Measurements from ENCODE around the gene ABCB1. TPM values are rescaled to one million over a fixed set of nuclear protein-coding genes. Genes with fewer than 3 reads are reported as not detected.

The ABCB1 gene
- total and polyA plus RNA-seq, 2 experiments from 2014 or later = 0.53 to 0.80 TPM

DNA sequence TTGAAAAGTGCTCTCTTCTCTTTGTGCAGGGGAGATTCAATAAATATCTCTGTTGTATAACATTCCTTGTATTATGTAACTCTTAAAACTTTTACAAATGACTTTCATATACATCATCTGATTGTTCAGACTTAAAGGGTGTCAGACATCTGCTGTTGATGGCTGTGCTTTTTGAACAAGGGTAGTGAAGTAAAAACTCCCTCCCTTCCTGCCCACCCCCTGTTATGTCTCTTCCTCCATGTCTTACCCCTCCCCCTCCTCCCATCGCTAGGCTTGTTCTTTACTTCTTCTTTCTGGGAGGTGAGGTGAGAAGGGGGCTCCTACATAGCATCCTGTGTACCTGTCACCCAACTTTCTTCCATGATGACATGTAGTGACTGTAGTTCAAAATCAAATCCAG, 101.8 kb downstream of the ABCB1 start:
- ATAC-seq = no peak
- H3K4me1 ChIP-seq (ENCODE audit: insufficient read depth) = no peaks in the 10 kb centered on the region
- H3K36me3 ChIP-seq (ENCODE audit: insufficient read depth) = no peaks in the 10 kb centered on the region
- H3K4me3 ChIP-seq = no peak overlapping the region
- H2AFZ ChIP-seq = no peak overlapping the region
- peaks cover 4% of the 10 kb centered on the region; the same call in 2 of the 3 replicates for H3K4me1 Mint-ChIP-seq
- no peak overlapping the region for H3K27ac ChIP-seq (ENCODE audit: low read depth)
- no peaks in the 10 kb centered on the region for H3K27me3 ChIP-seq (ENCODE audit: insufficient read depth)
- H3K4me3 Mint-ChIP-seq = no peak overlapping the region
- no peaks in the 10 kb centered on the region for H3K79me2 ChIP-seq (replicated peaks; ENCODE audit: insufficient read depth)
- no peak overlapping the region for H3K4me2 ChIP-seq
- H3K36me3 Mint-ChIP-seq (ENCODE audit: low read depth) = no peaks in the 10 kb centered on the region
- no peak for DNase-seq (ENCODE audit: low spot score)
- H4K20me1 ChIP-seq (replicated peaks; ENCODE audit: insufficient read depth) = no peaks in the 10 kb centered on the region
- TF ChIP-seq JUNB (IDR thresholded peaks at IDR 0.05; ENCODE audit: unreplicated experiment) = no peak
- TF ChIP-seq, protein P1, sequence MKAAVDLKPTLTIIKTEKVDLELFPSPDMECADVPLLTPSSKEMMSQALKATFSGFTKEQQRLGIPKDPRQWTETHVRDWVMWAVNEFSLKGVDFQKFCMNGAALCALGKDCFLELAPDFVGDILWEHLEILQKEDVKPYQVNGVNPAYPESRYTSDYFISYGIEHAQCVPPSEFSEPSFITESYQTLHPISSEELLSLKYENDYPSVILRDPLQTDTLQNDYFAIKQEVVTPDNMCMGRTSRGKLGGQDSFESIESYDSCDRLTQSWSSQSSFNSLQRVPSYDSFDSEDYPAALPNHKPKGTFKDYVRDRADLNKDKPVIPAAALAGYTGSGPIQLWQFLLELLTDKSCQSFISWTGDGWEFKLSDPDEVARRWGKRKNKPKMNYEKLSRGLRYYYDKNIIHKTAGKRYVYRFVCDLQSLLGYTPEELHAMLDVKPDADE (IDR thresholded peaks at IDR 0.05) = no peak
- no peak for TF ChIP-seq EZH2phosphoT487 (IDR thresholded peaks at IDR 0.05; ENCODE audit: unreplicated experiment)
- TF ChIP-seq ZNF331 (CRISPR knock-in tag; IDR thresholded peaks at IDR 0.05; ENCODE audit: low read depth) = no peak
- TF ChIP-seq ZNF462 (CRISPR knock-in tag; IDR thresholded peaks at IDR 0.05) = no peak
- TF ChIP-seq CREB1 (CRISPR knock-in tag; IDR thresholded peaks at IDR 0.05; ENCODE audit: low read depth) = no peak
- TF ChIP-seq EZH2 (IDR thresholded peaks at IDR 0.05; ENCODE audit: low read depth, unreplicated experiment) = no peak
- TF ChIP-seq, protein P2, sequence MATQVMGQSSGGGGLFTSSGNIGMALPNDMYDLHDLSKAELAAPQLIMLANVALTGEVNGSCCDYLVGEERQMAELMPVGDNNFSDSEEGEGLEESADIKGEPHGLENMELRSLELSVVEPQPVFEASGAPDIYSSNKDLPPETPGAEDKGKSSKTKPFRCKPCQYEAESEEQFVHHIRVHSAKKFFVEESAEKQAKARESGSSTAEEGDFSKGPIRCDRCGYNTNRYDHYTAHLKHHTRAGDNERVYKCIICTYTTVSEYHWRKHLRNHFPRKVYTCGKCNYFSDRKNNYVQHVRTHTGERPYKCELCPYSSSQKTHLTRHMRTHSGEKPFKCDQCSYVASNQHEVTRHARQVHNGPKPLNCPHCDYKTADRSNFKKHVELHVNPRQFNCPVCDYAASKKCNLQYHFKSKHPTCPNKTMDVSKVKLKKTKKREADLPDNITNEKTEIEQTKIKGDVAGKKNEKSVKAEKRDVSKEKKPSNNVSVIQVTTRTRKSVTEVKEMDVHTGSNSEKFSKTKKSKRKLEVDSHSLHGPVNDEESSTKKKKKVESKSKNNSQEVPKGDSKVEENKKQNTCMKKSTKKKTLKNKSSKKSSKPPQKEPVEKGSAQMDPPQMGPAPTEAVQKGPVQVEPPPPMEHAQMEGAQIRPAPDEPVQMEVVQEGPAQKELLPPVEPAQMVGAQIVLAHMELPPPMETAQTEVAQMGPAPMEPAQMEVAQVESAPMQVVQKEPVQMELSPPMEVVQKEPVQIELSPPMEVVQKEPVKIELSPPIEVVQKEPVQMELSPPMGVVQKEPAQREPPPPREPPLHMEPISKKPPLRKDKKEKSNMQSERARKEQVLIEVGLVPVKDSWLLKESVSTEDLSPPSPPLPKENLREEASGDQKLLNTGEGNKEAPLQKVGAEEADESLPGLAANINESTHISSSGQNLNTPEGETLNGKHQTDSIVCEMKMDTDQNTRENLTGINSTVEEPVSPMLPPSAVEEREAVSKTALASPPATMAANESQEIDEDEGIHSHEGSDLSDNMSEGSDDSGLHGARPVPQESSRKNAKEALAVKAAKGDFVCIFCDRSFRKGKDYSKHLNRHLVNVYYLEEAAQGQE (IDR thresholded peaks at IDR 0.05; ENCODE audit: unreplicated experiment) = no peak
- no peak for TF ChIP-seq POLR2AphosphoS5 (IDR thresholded peaks at IDR 0.05; ENCODE audit: low read depth)
- TF ChIP-seq NANOG (IDR thresholded peaks at IDR 0.05; ENCODE audit: borderline replicate concordance) = no peak
- TF ChIP-seq STAT1 (IDR thresholded peaks at IDR 0.05; ENCODE audit: unreplicated experiment) = no peak
- TF ChIP-seq CTCF (conservative IDR thresholded peaks at IDR 0.05; ENCODE audit: low read depth in 2 of 2) = no peak
- TF ChIP-seq ZNF114 (CRISPR knock-in tag; IDR thresholded peaks at IDR 0.05) = no peak
- H3K27ac Mint-ChIP-seq = no peak overlapping the region
- no peaks in the 10 kb centered on the region for H3K9me3 Mint-ChIP-seq
- H3K27me3 Mint-ChIP-seq (ENCODE audit: insufficient read depth, low read depth, poor library complexity) = no peaks in the 10 kb centered on the region
- peaks cover 5% of the 10 kb centered on the region; the same call in 1 of the 2 replicates for H3K9me2 ChIP-seq (ENCODE audit: insufficient read depth)
- H3F3A ChIP-seq (replicated peaks; ENCODE audit: low read depth) = no peaks in the 10 kb centered on the region

Measured in GM23338 (cell line).